Glutamatergic neuron (in vitro differentiated cells): ENCODE measurements around the gene RAPH1. TPM values are rescaled to one million over a fixed set of nuclear protein-coding genes. Genes with fewer than 3 reads are reported as not detected.

ENCODE experiments used
- DNase-seq: peaks from one replicate; pipeline ENCODE4 v3.0.0; 2022
- H3K27ac Mint-ChIP-seq: one replicate; pipeline ENCODE4 v1.8.0; 2020; ENCODE audit warnings: mild to moderate bottlenecking, mixed read lengths, inconsistent platforms; ENCODE audit not compliant: unreplicated experiment
- H3K27me3 Mint-ChIP-seq: one replicate; pipeline ENCODE4 v1.8.0; 2020; ENCODE audit warnings: mild to moderate bottlenecking, moderate library complexity, mixed read lengths, inconsistent platforms; ENCODE audit not compliant: unreplicated experiment
- H3K36me3 Mint-ChIP-seq: one replicate; pipeline ENCODE4 v1.8.0; 2020; ENCODE audit warnings: mild to moderate bottlenecking, mixed read lengths, inconsistent platforms; ENCODE audit not compliant: unreplicated experiment
- H3K4me1 Mint-ChIP-seq: one replicate; pipeline ENCODE4 v1.8.0; 2020; ENCODE audit warnings: mild to moderate bottlenecking, low read depth, mixed read lengths, inconsistent platforms; ENCODE audit not compliant: unreplicated experiment
- H3K4me3 Mint-ChIP-seq: one replicate; pipeline ENCODE4 v1.8.0; 2020; ENCODE audit warnings: mild to moderate bottlenecking, mixed read lengths, inconsistent platforms; ENCODE audit not compliant: unreplicated experiment
- H3K9me3 Mint-ChIP-seq: one replicate; pipeline ENCODE4 v1.8.0; 2020; ENCODE audit warnings: mild to moderate bottlenecking, moderate library complexity, mixed read lengths, inconsistent platforms; ENCODE audit not compliant: unreplicated experiment
- CTCF ChIP-seq: fragments of 200-600 bp; sonication (generic); IDR thresholded peaks from one replicate; pipeline ENCODE4 v1.5.0; 2021; ENCODE audit not compliant: partially characterized antibody, unreplicated experiment
- total RNA-seq: library from RNA; stranded (reverse); fragmentation: NEBNext Ultra II Directional; extraction: Animal tissue kit (Norgen Biotek cat#: 25700); gene quantifications from one replicate; pipeline ENCODE4 v1.2.1, GENCODE V29; 2021; ENCODE audit not compliant: unreplicated experiment

The RAPH1 gene
- total RNA-seq, 1 donor from 2014 or later = 56.9 TPM

GRCh38 chr2:203446780-203447179 lies 88.3 kb downstream of the RAPH1 start:
- no peaks in the 10 kb centered on the region for H3K27me3 Mint-ChIP-seq
- H3K4me1 Mint-ChIP-seq = no peaks in the 10 kb centered on the region
- H3K36me3 Mint-ChIP-seq = no peaks in the 10 kb centered on the region
- H3K9me3 Mint-ChIP-seq = peaks cover 1% of the 10 kb centered on the region
- H3K27ac Mint-ChIP-seq = no peak overlapping the region
- TF ChIP-seq CTCF = no peak
- no peak overlapping the region for H3K4me3 Mint-ChIP-seq
- DNase-seq = no peak

GRCh38 chr2:203446071-203446481 lies 89.0 kb downstream of the RAPH1 start:
- TF ChIP-seq CTCF = no peak
- Mint-ChIP-seq H3K9me3 (peaks cover 1% of the 10 kb centered on the region), H3K27me3 (no peaks in the 10 kb centered on the region), H3K27ac (no peak overlapping the region), H3K4me1 (no peaks in the 10 kb centered on the region), H3K36me3 (no peaks in the 10 kb centered on the region), H3K4me3 (no peak overlapping the region)
- no peak for DNase-seq

GRCh38 chr2:203444738-203445137 lies 90.4 kb downstream of the RAPH1 start:
- peaks cover 3% of the 10 kb centered on the region for H3K27me3 Mint-ChIP-seq
- no peaks in the 10 kb centered on the region for H3K4me1 Mint-ChIP-seq
- peaks cover 3% of the 10 kb centered on the region for H3K9me3 Mint-ChIP-seq
- H3K4me3 Mint-ChIP-seq = no peak overlapping the region
- no peak for DNase-seq
- TF ChIP-seq CTCF = no peak
- H3K36me3 Mint-ChIP-seq = no peaks in the 10 kb centered on the region
- no peak overlapping the region for H3K27ac Mint-ChIP-seq

- peaks cover 8% of the 10 kb centered on the region for H3K27me3 Mint-ChIP-seq
- TF ChIP-seq CTCF = no peak
- no peak overlapping the region for H3K27ac Mint-ChIP-seq
- peaks cover 5% of the 10 kb centered on the region for H3K9me3 Mint-ChIP-seq
- no peak for DNase-seq
- H3K4me1 Mint-ChIP-seq = no peaks in the 10 kb centered on the region
- no peak overlapping the region for H3K4me3 Mint-ChIP-seq
- H3K36me3 Mint-ChIP-seq = peaks cover 4% of the 10 kb centered on the region
These were observed 92.6 kb downstream of the RAPH1 start for GRCh38 chr2:203442463-203442862.

- Mint-ChIP-seq H3K27me3 (peaks cover 10% of the 10 kb centered on the region), H3K36me3 (peaks cover 4% of the 10 kb centered on the region), H3K27ac (no peak overlapping the region), H3K9me3 (peaks cover 5% of the 10 kb centered on the region), H3K4me1 (no peaks in the 10 kb centered on the region), H3K4me3 (no peak overlapping the region)
- DNase-seq = no peak
- no peak for TF ChIP-seq CTCF
These were observed 93.6 kb downstream of the RAPH1 start for GRCh38 chr2:203441463-203441862.
